GM06990 (cell line): ENCODE measurements around the gene AATK.
A peak's percentile ranks its signal among the peaks of the same experiment; 100 is the strongest.

Experiments used
- DNase-seq: peaks from one replicate; pipeline ENCODE4 v3.0.0-alpha.2; 2011; ENCODE audit not compliant: insufficient read length; ENCODE audit errors: extremely low read depth
- H3K27me3 ChIP-seq: replicated peaks from 2 replicates; pipeline ENCODE4 v1.6.0; 2011; ENCODE audit warnings: low read length; ENCODE audit not compliant: control insufficient read depth, insufficient read depth
- H3K36me3 ChIP-seq: 2 replicates; pipeline ENCODE4 v1.5.1; 2011; ENCODE audit warnings: low read length; ENCODE audit not compliant: control insufficient read depth, insufficient read depth
- H3K4me3 ChIP-seq: replicated peaks from 2 replicates; pipeline ENCODE4 v1.5.1; 2011; ENCODE audit warnings: low read depth, mild to moderate bottlenecking, control low read depth, low read length
- TF ChIP-seq, protein P1 (sequence below): IDR thresholded peaks from 2 replicates; pipeline ENCODE4 v1.5.1; 2011; ENCODE audit warnings: low read length, control low read depth, mild to moderate bottlenecking, inconsistent platforms; ENCODE audit not compliant: insufficient read depth, poor library complexity, severe bottlenecking

AATK gene

DNA sequence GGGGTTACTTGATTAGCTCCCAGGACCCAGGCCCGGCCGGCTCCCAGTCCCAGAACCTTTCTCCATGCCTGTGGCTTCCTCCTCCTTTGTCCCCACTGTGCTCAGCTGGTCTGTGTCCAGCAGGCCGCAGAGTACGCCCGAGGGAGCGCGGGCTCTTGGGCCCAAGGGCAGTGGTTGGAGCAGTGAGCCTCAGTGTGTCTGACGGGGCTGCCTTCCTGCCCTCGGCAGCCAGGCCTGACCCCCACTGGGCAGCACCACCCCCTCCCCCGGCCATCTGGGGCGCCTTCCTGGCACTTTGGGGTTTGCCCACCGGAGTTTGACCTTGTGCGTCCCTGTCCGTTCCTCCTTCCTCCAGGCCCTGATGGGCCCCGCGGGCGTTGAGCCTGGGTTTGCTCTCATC, 63.2 kb downstream of the AATK start:
- Histone ChIP-seq H3K27me3 (no peaks in the 10 kb centered on the region; the same call in 1 of the 2 replicates), H3K36me3 (no peaks in the 10 kb centered on the region), H3K4me3 (no peak overlapping the region)
- TF ChIP-seq, protein P1, sequence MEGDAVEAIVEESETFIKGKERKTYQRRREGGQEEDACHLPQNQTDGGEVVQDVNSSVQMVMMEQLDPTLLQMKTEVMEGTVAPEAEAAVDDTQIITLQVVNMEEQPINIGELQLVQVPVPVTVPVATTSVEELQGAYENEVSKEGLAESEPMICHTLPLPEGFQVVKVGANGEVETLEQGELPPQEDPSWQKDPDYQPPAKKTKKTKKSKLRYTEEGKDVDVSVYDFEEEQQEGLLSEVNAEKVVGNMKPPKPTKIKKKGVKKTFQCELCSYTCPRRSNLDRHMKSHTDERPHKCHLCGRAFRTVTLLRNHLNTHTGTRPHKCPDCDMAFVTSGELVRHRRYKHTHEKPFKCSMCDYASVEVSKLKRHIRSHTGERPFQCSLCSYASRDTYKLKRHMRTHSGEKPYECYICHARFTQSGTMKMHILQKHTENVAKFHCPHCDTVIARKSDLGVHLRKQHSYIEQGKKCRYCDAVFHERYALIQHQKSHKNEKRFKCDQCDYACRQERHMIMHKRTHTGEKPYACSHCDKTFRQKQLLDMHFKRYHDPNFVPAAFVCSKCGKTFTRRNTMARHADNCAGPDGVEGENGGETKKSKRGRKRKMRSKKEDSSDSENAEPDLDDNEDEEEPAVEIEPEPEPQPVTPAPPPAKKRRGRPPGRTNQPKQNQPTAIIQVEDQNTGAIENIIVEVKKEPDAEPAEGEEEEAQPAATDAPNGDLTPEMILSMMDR, result no peak
- no peak for DNase-seq

DNA sequence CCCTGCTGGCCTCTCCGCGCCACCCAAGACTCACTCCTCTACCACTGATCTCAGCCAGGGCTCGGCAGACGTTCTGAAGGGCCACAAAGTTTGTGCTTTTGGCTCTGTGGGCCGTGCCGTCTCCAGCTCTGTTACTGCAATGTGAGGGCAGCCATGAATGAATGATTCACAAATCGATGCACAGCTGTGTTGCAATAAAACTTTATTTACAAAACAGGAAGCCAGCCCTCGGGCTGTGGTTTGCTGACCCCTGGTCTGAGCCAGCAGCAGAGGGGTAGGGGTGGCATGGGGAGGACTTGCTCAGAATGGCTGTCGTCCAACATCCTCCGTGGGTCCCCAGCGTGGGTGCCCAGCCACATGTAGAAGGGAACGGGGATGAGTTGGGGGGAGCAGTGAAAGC, 63.7 kb downstream of the AATK start:
- H3K4me3 ChIP-seq, result no peak overlapping the region
- H3K36me3 ChIP-seq, result no peaks in the 10 kb centered on the region
- no peak for DNase-seq
- H3K27me3 ChIP-seq, result no peaks in the 10 kb centered on the region; the same call in 1 of the 2 replicates
- TF ChIP-seq, protein P1, result no peak

DNA sequence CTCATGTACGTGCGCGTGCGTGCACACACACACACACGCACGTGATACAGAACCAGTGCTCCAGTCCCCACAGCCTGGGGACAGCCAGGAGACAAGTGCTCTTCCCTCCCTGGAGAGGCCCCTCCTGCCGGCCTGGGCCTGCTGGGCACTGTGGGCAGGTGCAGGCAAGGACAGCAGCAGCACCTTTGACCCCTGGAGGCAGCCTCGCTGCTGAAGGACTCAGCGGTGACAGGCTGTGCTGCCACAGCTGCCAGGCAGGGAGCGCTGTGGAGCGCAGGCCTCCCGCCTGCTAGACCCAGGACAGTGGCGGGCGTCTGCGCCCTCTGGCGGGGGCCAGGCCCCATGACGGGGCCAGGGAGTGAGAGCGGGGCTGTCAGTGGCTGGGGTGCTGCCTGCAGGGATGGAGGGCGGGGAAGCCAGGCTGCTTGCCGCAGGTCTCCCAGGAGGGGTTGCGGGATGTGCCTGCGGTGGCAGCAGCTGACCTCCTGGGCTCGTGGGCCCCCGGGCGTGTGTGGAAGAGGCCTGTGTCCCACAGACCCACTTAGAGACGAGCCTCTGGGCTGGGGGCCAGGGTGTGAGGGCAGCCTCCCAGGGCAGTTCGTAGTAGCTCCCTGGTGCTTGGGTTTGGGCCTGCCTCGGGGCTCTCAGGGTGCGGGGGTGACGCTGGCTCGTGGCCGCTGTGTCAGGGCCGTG, 64.3 kb downstream of the AATK start:
- peak; percentile 82 for DNase-seq
- H3K27me3 ChIP-seq, result no peaks in the 10 kb centered on the region
- no peak overlapping the region for H3K4me3 ChIP-seq
- no peaks in the 10 kb centered on the region for H3K36me3 ChIP-seq
- TF ChIP-seq, protein P1, result peak; percentile 100

DNA sequence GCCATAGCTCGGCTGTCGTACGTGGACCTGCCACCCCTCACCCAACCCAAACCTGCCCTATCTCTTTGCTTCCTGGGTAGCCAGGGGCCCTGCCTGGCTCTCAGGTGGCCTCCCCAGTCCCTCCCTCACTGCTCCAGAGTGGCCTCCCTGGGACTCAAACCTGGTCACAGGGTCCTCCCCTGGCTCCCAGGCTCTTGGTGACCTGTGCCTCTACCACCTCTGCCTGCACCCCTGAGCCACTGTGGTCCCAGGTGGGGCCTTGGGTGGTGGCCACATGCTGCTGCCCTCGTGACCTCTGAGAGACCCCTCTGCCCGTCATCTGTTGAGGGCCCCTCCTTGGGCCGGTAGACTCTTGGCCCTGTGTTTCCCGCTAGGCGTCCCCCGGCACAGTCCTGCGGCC, 65.4 kb downstream of the AATK start:
- Histone ChIP-seq H3K36me3 (no peaks in the 10 kb centered on the region), H3K4me3 (no peak overlapping the region), H3K27me3 (no peaks in the 10 kb centered on the region; the same call in 1 of the 2 replicates)
- TF ChIP-seq, protein P1, result no peak
- no peak for DNase-seq

DNA sequence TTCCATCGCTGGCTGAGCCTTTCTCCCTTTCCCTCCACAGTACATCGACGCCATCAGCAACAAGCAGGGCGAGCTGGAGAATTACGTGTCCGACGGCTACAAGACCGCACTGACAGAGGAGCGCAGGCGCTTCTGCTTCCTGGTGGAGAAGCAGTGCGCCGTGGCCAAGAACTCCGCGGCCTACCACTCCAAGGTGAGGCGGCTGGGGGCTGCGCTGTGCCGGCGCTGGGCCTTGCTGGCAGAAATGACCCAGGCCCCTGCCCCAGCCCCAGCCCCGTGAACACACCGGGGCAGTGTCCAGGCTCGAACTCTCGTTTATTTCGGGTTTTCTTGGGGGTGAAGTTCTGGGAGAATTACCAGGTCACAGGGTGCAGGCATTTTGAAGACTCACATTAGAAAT, 66.1 kb downstream of the AATK start:
- no peaks in the 10 kb centered on the region for H3K36me3 ChIP-seq
- TF ChIP-seq, protein P1, result no peak

DNA sequence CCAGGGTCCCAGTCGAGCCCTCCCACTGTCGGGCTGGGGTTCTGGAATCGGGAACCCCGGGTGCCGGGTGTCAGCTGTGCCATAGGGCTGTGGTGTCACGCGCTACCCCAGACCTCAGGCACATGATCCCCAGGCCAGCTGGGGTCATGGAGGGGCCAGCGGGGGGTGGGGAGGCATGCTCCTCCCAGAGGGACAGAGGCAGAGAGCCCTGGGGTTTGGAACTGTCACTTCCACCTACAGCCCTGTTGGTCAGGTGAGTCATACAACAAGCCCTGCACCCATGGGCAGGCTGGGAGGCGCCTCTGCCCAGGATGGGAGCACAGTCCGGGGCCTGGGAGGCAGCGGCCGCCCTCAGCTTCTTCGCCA, 68.1 kb downstream of the AATK start:
- H3K27me3 ChIP-seq, result peaks cover 4% of the 10 kb centered on the region
- no peak overlapping the region for H3K4me3 ChIP-seq
- no peak for DNase-seq

More for the DNA sequence above, 66.1 kb downstream of the AATK start:
- H3K27me3 ChIP-seq, result no peaks in the 10 kb centered on the region; the same call in 1 of the 2 replicates
- no peak overlapping the region for H3K4me3 ChIP-seq
- no peak for DNase-seq

More for the DNA sequence above, 68.1 kb downstream of the AATK start:
- TF ChIP-seq, protein P1, result no peak
- H3K36me3 ChIP-seq, result no peaks in the 10 kb centered on the region
